PC-9 (cell line): ENCODE data around the gene SPPL2B. TPM values are rescaled to one million over a fixed set of nuclear protein-coding genes. Genes with fewer than 3 reads are reported as not detected.

Experiments used
- BruUV-seq: library from RNA; stranded (reverse); fragments of 400-500 nt; replicated peaks from 2 replicates; lab custom pipeline; 2021; lab: Mats Ljungman, UMichigan
- CTCF ChIA-PET: fragments of 300-600 bp; sonication (Branson Sonifier 250); formaldehyde crosslinking; loops from one replicate; lab custom pipeline; 2022; ENCODE audit warnings: antibody characterized with exemption; lab: Charles Lee
- POLR2A ChIA-PET: fragments of 300-600 bp; sonication (Branson Sonifier 250); formaldehyde crosslinking; loops from one replicate; lab custom pipeline; 2022; ENCODE audit warnings: antibody characterized with exemption; ENCODE audit not compliant: unreplicated experiment; lab: Charles Lee
- DNase-seq, 2 experiments: peaks; one replicate each; pipeline versions ENCODE4 v3.0.0 to v3.0.0-alpha.2; 2015 to 2022; ENCODE audit warnings: mixed read lengths in 1 of 2
- H2AFZ ChIP-seq: fragments of 200-600 bp; sonication (generic); 2 replicates; pipeline ENCODE4 v1.8.1; 2017; ENCODE audit warnings: antibody characterized with exemption
- H3F3A ChIP-seq: fragments of 200-600 bp; sonication (generic); 2 replicates; pipeline ENCODE4 v1.8.1; 2017; ENCODE audit warnings: antibody characterized with exemption, mild to moderate bottlenecking, low read depth; ENCODE audit not compliant: insufficient read depth
- H3K27ac ChIP-seq: fragments of 200-600 bp; sonication (generic); 2 replicates; pipeline ENCODE4 v1.6.1; 2016; ENCODE audit warnings: mixed run types
- H3K27me3 ChIP-seq: fragments of 200-600 bp; sonication (generic); 2 replicates; pipeline ENCODE4 v1.6.1; 2016; ENCODE audit warnings: low read depth, mixed run types; ENCODE audit not compliant: insufficient read depth
- H3K36me3 ChIP-seq: fragments of 200-600 bp; sonication (generic); 2 replicates; pipeline ENCODE4 v1.6.1; 2016; ENCODE audit warnings: low read depth, mixed run types
- H3K4me1 ChIP-seq: fragments of 200-600 bp; sonication (generic); replicated peaks from 2 replicates; pipeline ENCODE4 v1.6.1; 2016; ENCODE audit warnings: mixed run types; ENCODE audit not compliant: insufficient read depth
- H3K4me2 ChIP-seq: fragments of 200-600 bp; sonication (generic); 2 replicates; pipeline ENCODE4 v1.6.1; 2017; ENCODE audit warnings: mixed run types
- H3K4me3 ChIP-seq: fragments of 200-600 bp; sonication (generic); 2 replicates; pipeline ENCODE4 v1.6.1; 2016; ENCODE audit warnings: mixed run types
- H3K79me2 ChIP-seq: fragments of 200-600 bp; sonication (generic); 2 replicates; pipeline ENCODE4 v1.6.1; 2017; ENCODE audit warnings: low read depth, mixed run types
- H3K9me2 ChIP-seq: fragments of 200-600 bp; sonication (generic); 2 replicates; pipeline ENCODE4 v1.8.1; 2017; ENCODE audit warnings: mild to moderate bottlenecking; ENCODE audit not compliant: insufficient read depth
- H3K9me3 ChIP-seq: fragments of 200-600 bp; sonication (generic); 2 replicates; pipeline ENCODE4 v1.8.1; 2016; ENCODE audit warnings: low read depth; ENCODE audit not compliant: insufficient read depth
- H4K20me1 ChIP-seq: fragments of 200-600 bp; sonication (generic); 2 replicates; pipeline ENCODE4 v1.8.1; 2017; ENCODE audit not compliant: insufficient read depth
- CTCF ChIP-seq: fragments of 200-600 bp; sonication (generic); conservative IDR thresholded peaks from 2 replicates; pipeline ENCODE4 v1.6.1; 2017; ENCODE audit warnings: mixed run types, antibody characterized with exemption, mild to moderate bottlenecking, moderate library complexity
- EZH2 ChIP-seq: fragments of 200-600 bp; sonication (generic); IDR thresholded peaks from 2 replicates; pipeline ENCODE4 v1.8.0; 2017; ENCODE audit warnings: antibody characterized with exemption, low read depth
- intact Hi-C: fragments of 100-400 bp; cut with micrococcal nuclease; formaldehyde crosslinking; loops from one replicate; pipeline ENCODE4 v1.10.0; 2022; ENCODE audit not compliant: unreplicated experiment
- total RNA-seq: library from RNA; stranded (reverse); gene quantifications from 2 replicates; pipeline ENCODE4 v1.2.3, GENCODE V29; 2021

The SPPL2B gene
- total RNA-seq, 1 experiment from 2014 or later = 49.6 TPM

GRCh38 chr19:2288818-2289713, 39.4 kb upstream of the SPPL2B start:
- H4K20me1 ChIP-seq = no peaks in the 10 kb centered on the region
- no peak overlapping the region for H3K4me3 ChIP-seq
- no peaks in the 10 kb centered on the region for H3K9me2 ChIP-seq
- H3K27ac ChIP-seq = no peak overlapping the region
- no peak overlapping the region for H3K4me2 ChIP-seq
- DNase-seq = no peak
- intact Hi-C loops = no loop called here
- H3K36me3 ChIP-seq = no peaks in the 10 kb centered on the region
- no peaks in the 10 kb centered on the region for H3K4me1 ChIP-seq
- CTCF ChIA-PET = no interaction called here
- no peaks in the 10 kb centered on the region for H3K79me2 ChIP-seq
- POLR2A ChIA-PET = no interaction called here
- no peaks in the 10 kb centered on the region for H3K27me3 ChIP-seq
- TF ChIP-seq CTCF = no peak
- TF ChIP-seq EZH2 = no peak
- no peak overlapping the region for H2AFZ ChIP-seq
- no peaks in the 10 kb centered on the region for H3K9me3 ChIP-seq
- no peaks in the 10 kb centered on the region for H3F3A ChIP-seq
- BruUV-seq = no TSS peak

GRCh38 chr19:2289714-2290435, 38.6 kb upstream of the SPPL2B start:
- H3K4me3 ChIP-seq = no peak overlapping the region
- H3K27ac ChIP-seq = no peak overlapping the region
- no peaks in the 10 kb centered on the region for H3K36me3 ChIP-seq
- POLR2A ChIA-PET = no interaction called here
- H3K27me3 ChIP-seq = no peaks in the 10 kb centered on the region
- BruUV-seq = no TSS peak
- intact Hi-C loops = no loop called here
- H3K4me2 ChIP-seq = no peak overlapping the region
- no peak for DNase-seq
- no peaks in the 10 kb centered on the region for H3K9me2 ChIP-seq
- H2AFZ ChIP-seq = no peak overlapping the region
- H3K4me1 ChIP-seq = no peaks in the 10 kb centered on the region
- CTCF ChIA-PET = no interaction called here
- no peaks in the 10 kb centered on the region for H3K9me3 ChIP-seq
- H3F3A ChIP-seq = no peaks in the 10 kb centered on the region
- no peaks in the 10 kb centered on the region for H3K79me2 ChIP-seq
- no peaks in the 10 kb centered on the region for H4K20me1 ChIP-seq
- TF ChIP-seq EZH2 (no peak), CTCF (no peak)

GRCh38 chr19:2290441-2291184, 37.9 kb upstream of the SPPL2B start:
- H3K4me2 ChIP-seq = no peak overlapping the region
- H3K36me3 ChIP-seq = no peaks in the 10 kb centered on the region
- intact Hi-C loops = no loop called here
- ChIA-PET POLR2A (no interaction called here), CTCF (no interaction called here)
- H2AFZ ChIP-seq = no peak overlapping the region
- no peaks in the 10 kb centered on the region for H3K9me2 ChIP-seq
- H3K9me3 ChIP-seq = no peaks in the 10 kb centered on the region
- no peaks in the 10 kb centered on the region for H3K79me2 ChIP-seq
- no peaks in the 10 kb centered on the region for H3F3A ChIP-seq
- H3K27ac ChIP-seq = no peak overlapping the region
- no TSS peak for BruUV-seq
- no peak overlapping the region for H3K4me3 ChIP-seq
- DNase-seq = no peak
- no peaks in the 10 kb centered on the region for H3K27me3 ChIP-seq
- no peaks in the 10 kb centered on the region for H4K20me1 ChIP-seq
- H3K4me1 ChIP-seq = no peaks in the 10 kb centered on the region
- TF ChIP-seq EZH2 = no peak
- no peak for TF ChIP-seq CTCF
